HG02759 (cell line): Measurements from ENCODE around the gene G6PC2.
"Not testable (repeated sequence)": the region's sequence is repeated elsewhere in the genome, so short reads cannot be mapped to it uniquely, and the experiment has no call there.

Experiments
- ATAC-seq: cut with Tn5 transposase; IDR thresholded peaks from one replicate; pipeline ENCODE4 v1.9.1; 2021; ENCODE audit warnings: mild to moderate bottlenecking, moderate library complexity; ENCODE audit not compliant: unreplicated experiment

Gene G6PC2

DNA sequence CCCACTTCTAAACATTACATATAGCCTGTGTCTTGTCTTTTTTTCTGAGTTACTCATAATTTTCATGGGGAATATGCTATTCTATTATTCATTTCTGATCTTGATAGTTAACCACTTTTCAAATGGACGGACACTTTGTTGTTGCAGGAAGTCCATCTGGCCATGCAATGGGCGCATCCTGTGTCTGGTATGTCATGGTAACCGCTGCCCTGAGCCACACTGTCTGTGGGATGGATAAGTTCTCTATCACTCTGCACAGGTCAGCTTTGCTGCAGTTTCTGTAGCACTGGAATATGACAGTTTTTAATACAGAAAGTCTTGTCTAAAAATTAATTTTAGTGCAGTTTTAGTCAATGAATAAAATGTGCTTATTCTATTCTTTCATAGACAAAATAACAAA, 3.3 kb downstream of the G6PC2 start:
- ATAC-seq, result no peak

DNA sequence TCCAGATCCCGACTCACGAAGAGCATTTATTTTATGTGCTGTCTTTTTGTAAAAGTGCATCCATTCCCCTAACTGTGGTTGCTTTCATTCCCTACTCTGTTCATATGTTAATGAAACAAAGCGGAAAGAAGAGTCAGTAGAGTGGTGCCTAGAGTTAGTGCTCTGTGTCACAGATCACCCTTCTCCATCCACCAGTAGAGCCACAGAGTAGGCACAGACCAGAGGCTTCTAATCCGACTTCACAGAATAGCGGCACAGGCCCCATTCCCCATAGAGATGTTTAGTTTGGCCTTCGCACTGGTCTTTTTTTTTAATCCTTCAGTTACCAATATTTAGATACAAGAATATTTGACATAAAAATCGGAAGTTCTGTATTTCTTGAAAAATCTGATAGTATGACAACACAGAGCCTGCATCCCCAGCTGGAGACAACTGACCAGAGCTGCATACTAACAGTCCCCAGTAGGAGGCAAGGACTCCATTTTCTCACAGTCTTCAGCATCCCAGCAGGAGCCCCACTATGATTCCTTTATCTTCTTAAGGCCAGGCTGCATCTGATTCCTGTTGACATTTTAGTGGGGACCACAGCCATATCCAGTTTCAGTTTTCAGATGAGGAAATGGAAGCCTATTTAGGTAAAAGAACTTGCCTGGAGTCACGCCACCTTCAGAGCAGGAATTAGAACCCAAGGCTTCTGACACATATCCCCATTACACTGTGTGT, 7.0 kb downstream of the G6PC2 start:
- ATAC-seq, result no peak

DNA sequence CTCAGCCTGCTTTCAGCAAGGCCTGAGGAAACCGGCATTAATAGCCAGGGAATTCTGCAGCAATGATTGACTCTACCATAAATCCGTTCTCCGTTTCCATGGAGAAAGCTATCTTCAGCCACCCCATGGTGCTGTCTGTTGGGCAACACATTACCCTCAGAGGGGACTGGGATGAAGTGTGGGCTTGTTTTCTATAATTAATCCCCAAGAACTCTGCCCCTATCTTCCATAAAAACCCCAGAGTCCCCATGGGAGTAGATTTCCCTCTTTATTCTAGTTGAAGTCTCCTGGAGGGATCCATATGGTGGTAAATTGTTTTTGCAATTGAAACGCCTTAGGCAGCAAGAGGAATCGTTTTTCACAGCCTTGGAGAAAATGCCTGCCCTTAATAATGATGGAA, 9.2 kb downstream of the G6PC2 start:
- ATAC-seq, result no peak

- no peak for ATAC-seq
Measured at GRCh38 chr2:168912466-168912865, 11.4 kb downstream of the G6PC2 start.

DNA sequence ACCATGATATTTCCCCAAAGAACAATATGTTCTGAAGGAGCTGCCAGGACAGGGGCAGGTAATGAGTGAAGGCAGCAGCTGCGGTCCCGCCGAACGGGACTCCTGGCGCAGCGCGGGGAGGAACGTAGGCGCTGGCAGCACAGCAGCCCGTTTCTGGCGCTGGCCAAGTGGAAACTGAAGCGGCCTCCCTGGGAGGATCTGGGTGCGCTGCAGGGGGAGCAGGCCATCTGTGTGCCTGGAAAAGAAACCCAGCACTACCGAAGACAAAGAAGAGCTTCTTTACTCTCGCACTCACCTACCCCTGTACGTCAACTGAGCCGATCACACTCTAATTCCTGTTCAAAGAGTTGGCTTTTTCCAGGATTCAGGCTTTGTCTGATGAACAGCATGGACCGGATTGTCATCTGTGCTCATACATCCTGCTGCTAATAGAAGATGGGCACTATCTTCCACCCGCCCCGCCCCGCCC, 11.8 kb downstream of the G6PC2 start:
- ATAC-seq, result no peak

DNA sequence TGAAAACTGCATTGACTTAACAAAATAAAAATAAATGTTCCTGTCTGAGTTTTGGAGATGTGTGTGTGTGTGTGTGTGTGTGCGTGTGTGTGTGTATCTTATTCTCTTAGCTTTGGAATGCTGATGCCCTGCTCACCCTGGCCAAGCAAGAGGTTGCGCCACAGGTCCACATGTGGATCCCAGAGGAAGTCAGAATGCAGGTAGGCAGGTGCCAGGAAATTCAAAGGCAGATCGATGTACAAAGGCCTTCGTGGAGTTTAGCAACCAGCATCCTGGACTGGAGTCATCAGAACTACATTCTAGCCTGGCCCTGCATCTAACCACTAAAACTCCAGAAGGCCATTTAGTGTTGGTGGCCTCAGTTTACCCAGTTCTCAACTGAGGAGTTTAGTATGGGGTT, 12.4 kb downstream of the G6PC2 start:
- no peak for ATAC-seq

DNA sequence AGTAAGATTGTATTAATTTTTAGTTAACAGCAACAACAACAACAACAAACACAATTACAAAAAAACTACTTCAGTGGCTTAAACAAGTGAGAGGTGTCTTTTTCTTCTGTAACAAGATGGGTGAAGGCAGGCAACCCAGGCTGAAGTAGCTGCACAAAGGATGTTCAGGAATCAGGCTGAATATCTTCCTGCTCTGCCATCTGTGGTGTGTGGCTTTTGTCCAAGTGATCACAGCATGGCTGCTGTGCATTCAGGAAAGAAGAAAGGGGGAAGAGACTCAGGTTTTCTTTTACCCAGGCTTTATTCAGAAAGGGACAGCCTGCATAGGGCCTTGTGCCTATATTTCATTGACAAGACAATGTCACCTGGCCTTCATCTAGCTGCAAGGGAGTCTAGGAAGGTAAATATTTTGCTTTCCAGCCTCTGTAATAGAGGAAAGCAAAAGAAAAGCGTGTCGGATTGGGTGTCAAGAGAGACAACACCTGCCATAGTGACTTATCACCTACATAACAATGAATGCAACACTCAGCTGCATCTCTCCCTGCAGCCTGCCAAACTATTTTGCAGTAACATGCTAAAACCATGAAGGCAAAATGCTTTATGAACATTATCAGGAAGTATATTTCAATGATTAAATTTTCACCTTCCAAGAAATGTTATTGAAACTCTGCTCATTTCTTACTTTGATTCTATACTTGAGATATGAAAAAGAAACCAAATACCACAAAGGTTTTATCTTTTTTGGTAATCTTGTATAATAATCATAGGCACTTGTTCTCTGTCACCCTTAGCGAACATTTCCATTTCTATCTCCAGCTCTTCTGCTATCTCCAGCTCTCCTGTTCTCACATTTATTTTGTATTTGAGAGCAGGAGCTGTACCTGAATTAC, 14.6 kb downstream of the G6PC2 start:
- ATAC-seq, result no peak

GRCh38 chr2:168916331-168916675, 15.2 kb downstream of the G6PC2 start:
- ATAC-seq, result no peak

DNA sequence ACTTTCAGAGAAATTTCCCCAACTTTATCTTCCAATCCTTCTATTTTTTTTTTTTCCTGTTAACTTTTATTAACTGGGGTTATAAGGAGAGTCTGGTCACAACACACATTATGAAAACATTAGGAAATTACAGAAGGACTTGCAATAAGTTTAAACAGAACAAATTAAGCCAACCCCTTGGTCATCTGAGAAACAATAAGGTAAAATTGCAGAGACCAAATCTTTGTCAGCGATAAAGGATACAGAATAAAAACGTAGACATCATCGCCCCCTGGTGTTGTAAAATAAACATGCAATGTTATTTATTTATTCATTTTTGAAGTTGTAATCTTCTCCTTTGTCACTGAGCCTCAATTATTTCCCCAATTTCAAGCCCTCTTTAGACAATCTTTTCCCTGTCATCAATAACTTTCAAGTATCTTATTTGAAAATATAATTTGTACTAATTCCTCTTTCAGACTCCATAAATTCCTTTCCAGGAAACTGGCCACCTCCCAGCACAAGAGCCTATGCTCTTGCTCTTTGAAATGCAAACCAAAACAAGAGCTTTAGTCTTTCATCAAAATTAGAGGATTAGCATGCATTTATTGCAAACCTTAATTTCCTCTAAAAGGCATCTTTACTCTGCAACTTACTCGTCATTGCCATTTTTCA, 19.5 kb downstream of the G6PC2 start:
- peak; percentile 43 for ATAC-seq

GRCh38 chr2:168926621-168927386, 25.7 kb downstream of the G6PC2 start:
- ATAC-seq, result no peak

DNA sequence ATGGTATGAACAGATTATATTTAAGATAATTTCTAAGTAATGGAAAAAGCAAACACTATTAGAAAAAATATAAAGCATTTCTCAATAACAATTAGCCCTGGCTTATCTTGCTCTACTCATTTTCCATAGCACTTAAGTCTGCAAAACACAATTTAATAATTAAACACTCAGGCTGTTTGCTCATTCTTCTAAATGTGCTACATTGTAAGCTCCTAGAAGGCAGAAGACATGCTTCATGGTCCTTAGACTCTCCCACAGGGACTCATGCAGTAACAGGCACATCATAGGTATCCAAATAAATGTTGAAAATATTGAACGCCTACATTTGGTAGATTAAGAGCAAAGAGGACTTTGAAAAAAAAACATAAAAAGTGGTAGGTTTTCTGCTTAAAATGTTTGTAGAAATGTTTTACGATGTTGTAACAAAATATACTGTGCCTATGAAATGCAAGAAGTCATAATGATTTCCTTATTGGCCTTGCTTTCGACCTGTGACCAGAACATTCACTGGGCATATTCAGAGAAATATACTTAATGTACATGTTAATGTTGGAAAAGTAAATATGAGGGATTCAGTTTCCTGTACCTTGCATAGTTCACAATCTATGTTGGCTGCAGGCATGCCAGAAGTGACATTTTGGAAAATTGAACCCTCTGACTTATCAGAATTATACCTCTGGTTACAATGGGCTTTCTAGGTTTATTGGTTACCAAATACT, 27.2 kb downstream of the G6PC2 start:
- ATAC-seq, result no peak

DNA sequence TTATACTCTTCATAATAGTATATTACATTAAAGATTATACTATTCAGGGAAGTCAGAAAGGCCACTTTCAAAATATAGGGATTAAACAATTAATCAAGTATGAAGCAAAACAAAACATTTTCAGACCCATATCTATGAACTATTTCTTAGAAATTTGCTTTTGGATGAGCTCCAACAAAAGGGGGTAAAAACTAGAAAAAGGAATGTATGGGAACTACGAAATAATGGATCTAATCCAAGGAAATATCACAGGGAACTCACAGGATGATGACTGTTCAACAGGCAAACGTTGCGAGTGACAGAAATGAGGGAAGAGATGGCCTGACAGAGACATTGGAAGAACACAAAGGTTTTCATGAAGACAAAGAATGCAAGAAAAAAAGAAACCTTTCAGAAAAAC, 27.9 kb downstream of the G6PC2 start:
- no peak for ATAC-seq

DNA sequence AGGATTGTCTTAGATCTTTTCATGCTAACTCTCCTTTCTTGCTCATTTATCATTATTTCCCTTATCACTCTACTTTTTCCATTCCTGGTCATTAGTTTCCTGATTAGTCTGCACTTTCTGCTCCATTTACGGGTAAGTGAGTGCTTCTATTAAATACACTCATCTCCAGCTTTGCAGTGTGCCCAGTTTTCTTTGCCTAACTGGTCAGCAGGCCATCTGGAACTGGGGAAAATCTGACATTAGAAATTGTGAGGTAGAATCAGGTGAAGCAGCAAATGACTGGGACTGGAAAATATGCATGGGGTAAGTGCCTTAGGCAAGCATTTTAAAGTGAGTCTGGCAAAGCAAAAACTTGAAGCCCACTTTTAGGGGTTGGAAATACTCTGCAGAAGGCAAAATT, 29.2 kb downstream of the G6PC2 start:
- ATAC-seq, result no peak

GRCh38 chr2:168932174-168932573, 31.1 kb downstream of the G6PC2 start:
- not testable (repeated sequence) for ATAC-seq

DNA sequence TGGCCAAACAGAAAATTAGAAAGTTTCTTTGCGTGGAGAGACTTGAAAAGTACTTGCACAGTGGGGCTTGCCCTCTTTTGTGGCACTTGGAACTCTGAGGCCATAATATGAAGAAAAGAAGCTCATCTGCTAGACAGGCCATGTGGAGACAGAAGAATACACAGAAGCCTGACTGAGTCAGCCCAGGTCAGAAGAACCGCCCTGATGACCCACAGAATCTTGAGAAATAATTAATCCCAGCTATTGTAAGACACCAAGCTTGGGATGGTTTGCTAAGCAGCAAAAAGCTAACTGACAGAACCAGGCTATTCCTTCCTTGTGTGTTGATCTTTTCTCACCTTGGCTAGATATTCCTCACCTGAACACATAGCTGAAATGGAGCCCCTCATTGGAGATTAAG, 33.7 kb downstream of the G6PC2 start:
- ATAC-seq, result no peak

- no peak for ATAC-seq
Measured at GRCh38 chr2:168935810-168936581, 34.9 kb downstream of the G6PC2 start.

- ATAC-seq, result no peak
Measured at GRCh38 chr2:168939061-168939460, 38.0 kb downstream of the G6PC2 start.

- peak; percentile 90 for ATAC-seq
Measured at GRCh38 chr2:168939918-168940317, 38.8 kb downstream of the G6PC2 start.

DNA sequence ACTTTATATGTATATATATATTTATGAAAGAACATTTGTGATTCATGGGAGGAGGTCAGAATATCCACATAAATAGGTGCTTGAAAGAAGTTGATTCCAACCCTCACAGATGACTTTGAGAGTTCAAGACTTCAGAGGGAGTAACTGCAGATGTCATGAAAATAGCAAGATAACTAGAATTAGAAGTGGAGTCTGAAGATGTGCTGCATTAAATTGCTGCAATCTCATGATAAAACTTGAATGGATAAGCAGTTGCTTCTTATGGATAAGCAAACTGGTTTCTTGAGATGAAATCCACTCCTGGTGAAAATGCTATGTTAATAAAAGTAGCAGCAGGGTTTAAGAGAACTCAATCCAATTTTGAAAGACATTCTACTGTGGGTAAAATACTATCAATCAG, 40.2 kb downstream of the G6PC2 start:
- ATAC-seq, result no peak

DNA sequence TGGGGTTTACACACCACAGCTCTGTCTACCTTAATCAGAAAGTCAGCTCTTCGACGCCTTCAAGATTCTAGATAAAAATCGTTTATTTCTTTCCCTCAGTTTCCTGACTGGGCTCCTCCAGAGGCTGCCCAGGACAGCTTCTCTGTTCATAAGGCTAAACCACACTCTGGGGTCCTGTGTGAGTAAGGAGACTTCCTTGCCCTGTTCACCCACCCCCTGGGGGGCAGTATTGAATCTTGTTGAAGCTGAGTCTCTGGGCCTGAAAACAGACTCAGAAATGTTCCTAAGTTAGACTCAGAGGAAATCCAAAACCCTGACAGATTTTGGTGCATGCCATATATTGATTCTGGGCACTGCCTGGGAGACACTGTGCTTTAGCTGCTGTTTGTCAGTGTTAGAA, 43.0 kb downstream of the G6PC2 start:
- ATAC-seq, result no peak
